ENCODE data around the gene RABEP2. TPM values are rescaled to one million over a fixed set of nuclear protein-coding genes. Genes with fewer than 3 reads are reported as not detected.

RABEP2 gene
- polyA plus RNA-seq, 1 donor from 2014 or later: 31.7 TPM

Other genes starting within 250 kb of the RABEP2 start
- 255 TPM for gene EIF3C, start 213.8 kb downstream of the RABEP2 start, polyA plus RNA-seq
- 0.31 TPM for gene NPIPB9, start 173.5 kb downstream of the RABEP2 start, polyA plus RNA-seq
- 35.9 TPM for gene ATXN2L, start 102.2 kb downstream of the RABEP2 start, polyA plus RNA-seq
- 139 TPM for gene TUFM, start 78.9 kb downstream of the RABEP2 start, polyA plus RNA-seq
- 5.2 TPM for gene SH2B1, start 61.4 kb downstream of the RABEP2 start, polyA plus RNA-seq
- gene ATP2A1, start 46.8 kb downstream of the RABEP2 start, polyA plus RNA-seq: not detected
- 185 TPM for gene CD19, start 6.7 kb upstream of the RABEP2 start, polyA plus RNA-seq
- gene NFATC2IP, start 25.7 kb upstream of the RABEP2 start, polyA plus RNA-seq: 29.6 TPM
- 20.9 TPM for gene SPNS1, start 49.5 kb upstream of the RABEP2 start, polyA plus RNA-seq
- gene LAT, start 59.8 kb upstream of the RABEP2 start, polyA plus RNA-seq: 8.3 TPM

All from IgD-negative memory B cell (primary cell).